MM.1S (cell line): ENCODE measurements around the gene CUEDC2.

Experiments used
- EZH2 ChIP-seq: fragments of 300-600 bp; sonication (generic); optimal IDR thresholded peaks from 2 replicates; pipeline ENCODE3; 2017; ENCODE audit warnings: low read depth, mild to moderate bottlenecking, antibody characterized with exemption, low read length, mixed read lengths
- TF ChIP-seq, protein P1 (sequence below): fragments of 300-600 bp; sonication (generic); IDR thresholded peaks from 2 replicates; pipeline ENCODE4 v1.5.1; 2016; ENCODE audit warnings: antibody characterized with exemption, low read length, mixed read lengths

GRCh38 chr10:102453502-102453901, 21.1 kb upstream of the CUEDC2 start:
- no peak for TF ChIP-seq EZH2
- TF ChIP-seq, protein P1, sequence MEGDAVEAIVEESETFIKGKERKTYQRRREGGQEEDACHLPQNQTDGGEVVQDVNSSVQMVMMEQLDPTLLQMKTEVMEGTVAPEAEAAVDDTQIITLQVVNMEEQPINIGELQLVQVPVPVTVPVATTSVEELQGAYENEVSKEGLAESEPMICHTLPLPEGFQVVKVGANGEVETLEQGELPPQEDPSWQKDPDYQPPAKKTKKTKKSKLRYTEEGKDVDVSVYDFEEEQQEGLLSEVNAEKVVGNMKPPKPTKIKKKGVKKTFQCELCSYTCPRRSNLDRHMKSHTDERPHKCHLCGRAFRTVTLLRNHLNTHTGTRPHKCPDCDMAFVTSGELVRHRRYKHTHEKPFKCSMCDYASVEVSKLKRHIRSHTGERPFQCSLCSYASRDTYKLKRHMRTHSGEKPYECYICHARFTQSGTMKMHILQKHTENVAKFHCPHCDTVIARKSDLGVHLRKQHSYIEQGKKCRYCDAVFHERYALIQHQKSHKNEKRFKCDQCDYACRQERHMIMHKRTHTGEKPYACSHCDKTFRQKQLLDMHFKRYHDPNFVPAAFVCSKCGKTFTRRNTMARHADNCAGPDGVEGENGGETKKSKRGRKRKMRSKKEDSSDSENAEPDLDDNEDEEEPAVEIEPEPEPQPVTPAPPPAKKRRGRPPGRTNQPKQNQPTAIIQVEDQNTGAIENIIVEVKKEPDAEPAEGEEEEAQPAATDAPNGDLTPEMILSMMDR: no peak
